Measurements from ENCODE around the gene CGNL1. TPM values are rescaled to one million over a fixed set of nuclear protein-coding genes. Genes with fewer than 3 reads are reported as not detected.

CGNL1 gene
- total RNA-seq, 2 donors from 2014 or later, result 11.8 to 33.5 TPM

GRCh38 chr15:57356636-57357035 lies 19.7 kb upstream of the CGNL1 start:
- no peak overlapping the region for H3K4me3 ChIP-seq
- no peaks in the 10 kb centered on the region for H3K36me3 ChIP-seq
- no peak for DNase-seq (ENCODE audit: low spot score)
- ATAC-seq (ENCODE audit: insufficient number of reproducible peaks, low FRiP score, low read depth), result no peak
- H3K27me3 ChIP-seq (replicated peaks; ENCODE audit: insufficient read depth), result no peaks in the 10 kb centered on the region
- H3K9me3 ChIP-seq, result no peaks in the 10 kb centered on the region
- no peaks in the 10 kb centered on the region for H3K4me1 ChIP-seq (ENCODE audit: control insufficient read depth in 1 of 2, low read depth in 2 of 2)
- TF ChIP-seq CTCF (IDR thresholded peaks at IDR 0.05), result no peak
- H3K27ac ChIP-seq, result no peak overlapping the region

GRCh38 chr15:57357799-57358198 lies 18.5 kb upstream of the CGNL1 start:
- no peak overlapping the region for H3K27ac ChIP-seq
- ATAC-seq (ENCODE audit: insufficient number of reproducible peaks, low FRiP score, low read depth), result no peak
- no peak for DNase-seq (ENCODE audit: low spot score)
- no peaks in the 10 kb centered on the region for H3K9me3 ChIP-seq
- no peak overlapping the region for H3K4me3 ChIP-seq
- H3K4me1 ChIP-seq (ENCODE audit: control insufficient read depth in 1 of 2, low read depth in 2 of 2), result no peaks in the 10 kb centered on the region
- H3K27me3 ChIP-seq (replicated peaks; ENCODE audit: insufficient read depth), result no peaks in the 10 kb centered on the region
- TF ChIP-seq CTCF (IDR thresholded peaks at IDR 0.05), result no peak
- no peaks in the 10 kb centered on the region for H3K36me3 ChIP-seq

DNA sequence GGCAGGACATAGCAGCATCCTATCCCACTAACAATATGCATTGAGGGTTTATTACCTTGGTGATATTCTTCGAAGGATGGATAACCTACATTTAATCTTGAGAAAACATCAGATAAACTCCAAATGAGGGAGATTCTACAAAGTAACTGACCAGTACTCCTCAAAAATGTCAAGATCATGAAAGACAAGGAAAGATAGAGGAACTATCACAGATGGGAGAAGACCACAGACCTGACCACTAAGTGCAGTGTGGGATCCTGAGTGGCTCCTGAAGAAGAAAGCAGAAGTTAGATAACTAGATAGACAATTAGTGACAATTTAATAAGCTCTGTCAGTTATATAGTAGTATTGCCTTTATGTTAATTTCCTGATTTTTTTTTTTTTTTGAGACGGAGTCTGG lies 17.7 kb upstream of the CGNL1 start:
- Histone ChIP-seq H3K27me3 (replicated peaks; ENCODE audit: insufficient read depth) (no peaks in the 10 kb centered on the region), H3K27ac (no peak overlapping the region), H3K36me3 (no peaks in the 10 kb centered on the region), H3K4me3 (no peak overlapping the region), H3K4me1 (ENCODE audit: control insufficient read depth in 1 of 2, low read depth in 2 of 2) (no peaks in the 10 kb centered on the region), H3K9me3 (no peaks in the 10 kb centered on the region)
- ATAC-seq (ENCODE audit: insufficient number of reproducible peaks, low FRiP score, low read depth) (no peak), DNase-seq (ENCODE audit: low spot score) (no peak)
- TF ChIP-seq CTCF (IDR thresholded peaks at IDR 0.05), result no peak

DNA sequence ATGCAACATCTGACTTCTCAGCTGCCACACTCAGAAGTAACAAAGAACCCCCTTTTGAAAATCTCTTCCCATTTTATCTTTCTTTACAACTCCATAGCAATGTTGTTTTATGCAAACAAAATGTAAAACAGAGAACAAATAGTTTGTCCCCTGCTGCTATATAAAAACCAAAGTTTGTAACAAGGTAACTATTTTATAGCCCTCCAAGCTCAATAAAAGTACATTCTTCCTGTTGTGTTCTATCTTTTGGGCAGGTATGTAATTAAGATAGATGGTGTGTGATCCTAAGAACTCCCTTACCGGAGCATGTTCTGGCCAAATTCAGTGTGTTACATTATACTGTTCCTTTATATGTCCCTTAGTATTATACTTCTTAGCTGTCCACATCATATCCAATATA lies 12.6 kb upstream of the CGNL1 start:
- H3K9me3 ChIP-seq, result no peaks in the 10 kb centered on the region
- no peak overlapping the region for H3K4me3 ChIP-seq
- no peak for ATAC-seq (ENCODE audit: insufficient number of reproducible peaks, low FRiP score, low read depth)
- no peaks in the 10 kb centered on the region for H3K27me3 ChIP-seq (replicated peaks; ENCODE audit: insufficient read depth)
- no peak for DNase-seq (ENCODE audit: low spot score)
- no peak for TF ChIP-seq CTCF (IDR thresholded peaks at IDR 0.05)
- no peaks in the 10 kb centered on the region for H3K4me1 ChIP-seq (ENCODE audit: control insufficient read depth in 1 of 2, low read depth in 2 of 2)
- H3K36me3 ChIP-seq, result no peaks in the 10 kb centered on the region
- H3K27ac ChIP-seq, result no peak overlapping the region

GRCh38 chr15:57364282-57365007 lies 11.9 kb upstream of the CGNL1 start:
- Histone ChIP-seq H3K36me3 (no peaks in the 10 kb centered on the region), H3K27me3 (replicated peaks; ENCODE audit: insufficient read depth) (no peaks in the 10 kb centered on the region), H3K4me1 (ENCODE audit: control insufficient read depth in 1 of 2, low read depth in 2 of 2) (no peaks in the 10 kb centered on the region), H3K4me3 (no peak overlapping the region), H3K9me3 (no peaks in the 10 kb centered on the region), H3K27ac (no peak overlapping the region)
- no peak for ATAC-seq (ENCODE audit: insufficient number of reproducible peaks, low FRiP score, low read depth)
- TF ChIP-seq CTCF (IDR thresholded peaks at IDR 0.05), result no peak
- DNase-seq (ENCODE audit: low spot score), result no peak
